Activated T-cell treated with anti-CD3 and anti-CD28 coated beads for 48 hours (primary cell): ENCODE results near the gene DNHD1.

ENCODE experiments used
- DNase-seq: peaks from one replicate; pipeline ENCODE4 v3.0.0-alpha.2; 2020; ENCODE audit warnings: low read depth

The DNHD1 gene

DNA sequence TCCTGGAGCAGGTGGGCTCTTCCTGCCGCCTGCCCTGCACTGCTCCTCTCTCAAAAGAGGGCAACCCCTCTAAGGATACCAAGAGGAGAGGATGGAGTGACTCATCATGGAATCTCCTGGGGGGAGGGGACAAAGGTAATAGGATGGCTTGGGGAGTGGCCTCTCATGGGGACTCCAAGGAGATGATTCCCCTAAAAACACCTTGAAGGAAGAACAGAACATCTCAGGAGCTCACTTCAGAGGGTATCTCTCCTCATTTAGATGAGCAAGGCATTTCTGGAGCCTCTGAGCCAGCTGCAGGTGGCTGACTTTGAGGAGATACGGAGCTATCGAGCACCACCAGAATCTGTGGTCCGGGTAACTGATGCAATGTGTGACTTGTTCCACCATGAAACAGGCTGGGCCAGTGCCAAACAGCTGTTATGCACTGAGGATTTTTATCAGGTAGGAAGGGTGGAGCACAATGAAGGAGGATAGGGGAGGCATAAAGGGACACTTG is 66.1 kb downstream of the DNHD1 start:
- DNase-seq, result no peak

- DNase-seq, result no peak
Measured at GRCh38 chr11:6563667-6564066, 66.6 kb downstream of the DNHD1 start.

GRCh38 chr11:6565325-6565724 is 68.2 kb downstream of the DNHD1 start:
- no peak for DNase-seq

- DNase-seq, result no peak
Measured at GRCh38 chr11:6565988-6566703, 69.1 kb downstream of the DNHD1 start.

GRCh38 chr11:6566704-6567370 is 69.8 kb downstream of the DNHD1 start:
- no peak for DNase-seq

DNA sequence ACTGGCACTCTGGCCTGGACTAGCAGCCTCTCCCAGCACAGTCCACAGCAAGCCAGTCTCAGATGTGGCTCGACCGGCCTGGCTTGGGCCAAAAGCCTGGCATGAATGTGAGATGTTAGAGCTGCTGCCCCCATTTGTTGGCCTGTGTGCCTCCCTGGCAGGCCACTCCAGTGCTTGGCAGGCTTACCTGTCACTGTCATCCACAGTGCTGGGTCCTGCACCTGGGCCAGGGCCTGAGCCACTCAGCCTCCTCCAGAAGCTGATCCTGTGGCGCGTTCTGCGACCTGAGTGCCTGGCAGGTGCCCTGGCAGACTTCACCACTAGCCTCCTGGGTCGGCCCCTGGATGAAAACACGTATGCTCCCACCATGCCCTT is 70.3 kb downstream of the DNHD1 start:
- DNase-seq, result no peak

- no peak for DNase-seq
Measured at GRCh38 chr11:6568191-6568918, 71.3 kb downstream of the DNHD1 start.

DNA sequence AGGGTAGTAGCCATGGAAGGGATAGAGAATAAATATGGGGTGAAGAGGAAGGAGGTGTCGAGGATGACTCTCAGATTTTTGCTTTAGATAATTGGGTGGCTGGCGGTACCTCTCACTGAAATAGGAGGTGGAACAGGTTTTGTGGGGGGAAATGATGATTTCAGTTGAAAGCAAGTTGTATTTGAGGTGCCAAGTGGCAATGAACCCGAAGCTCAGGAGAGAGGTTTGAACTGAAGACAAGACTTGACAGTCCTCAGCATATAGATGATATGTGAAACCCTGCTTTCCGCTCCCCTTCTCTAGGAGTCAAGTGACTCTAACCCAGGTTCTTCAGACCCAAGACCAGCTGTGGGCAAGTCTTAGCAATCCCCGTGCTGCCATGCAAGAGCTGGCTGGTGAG is 72.6 kb downstream of the DNHD1 start:
- no peak for DNase-seq

- DNase-seq, result no peak
Measured at GRCh38 chr11:6570691-6571427, 73.8 kb downstream of the DNHD1 start.

DNA sequence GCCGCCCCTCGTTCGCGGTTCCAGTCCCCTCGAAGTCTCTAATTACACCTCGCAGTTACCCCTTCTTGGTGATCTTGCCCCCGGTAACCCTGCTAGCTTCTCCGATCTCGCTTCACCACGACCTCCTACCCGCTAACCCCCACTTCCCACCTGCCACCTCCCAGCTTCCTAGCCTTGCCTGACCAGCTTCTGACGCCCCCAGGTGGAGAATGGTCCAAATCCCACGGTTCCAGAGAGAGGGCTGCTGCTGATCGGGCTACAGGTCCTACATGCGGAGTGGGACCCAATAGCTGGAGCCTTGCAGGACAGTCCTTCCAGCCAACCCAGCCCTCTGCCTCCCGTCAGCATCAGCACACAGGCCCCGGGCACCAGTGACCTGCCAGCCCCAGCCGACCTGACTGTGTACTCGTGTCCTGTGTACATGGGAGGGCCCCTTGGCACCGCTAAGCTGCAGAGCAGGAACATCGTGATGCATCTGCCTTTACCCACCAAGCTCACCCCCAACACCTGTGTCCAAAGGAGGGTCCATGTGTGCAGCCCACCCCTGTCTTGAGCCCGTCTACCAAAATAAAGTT is 74.4 kb downstream of the DNHD1 start:
- DNase-seq, result no peak

- no peak for DNase-seq
Measured at GRCh38 chr11:6572215-6572614, 75.1 kb downstream of the DNHD1 start.

DNA sequence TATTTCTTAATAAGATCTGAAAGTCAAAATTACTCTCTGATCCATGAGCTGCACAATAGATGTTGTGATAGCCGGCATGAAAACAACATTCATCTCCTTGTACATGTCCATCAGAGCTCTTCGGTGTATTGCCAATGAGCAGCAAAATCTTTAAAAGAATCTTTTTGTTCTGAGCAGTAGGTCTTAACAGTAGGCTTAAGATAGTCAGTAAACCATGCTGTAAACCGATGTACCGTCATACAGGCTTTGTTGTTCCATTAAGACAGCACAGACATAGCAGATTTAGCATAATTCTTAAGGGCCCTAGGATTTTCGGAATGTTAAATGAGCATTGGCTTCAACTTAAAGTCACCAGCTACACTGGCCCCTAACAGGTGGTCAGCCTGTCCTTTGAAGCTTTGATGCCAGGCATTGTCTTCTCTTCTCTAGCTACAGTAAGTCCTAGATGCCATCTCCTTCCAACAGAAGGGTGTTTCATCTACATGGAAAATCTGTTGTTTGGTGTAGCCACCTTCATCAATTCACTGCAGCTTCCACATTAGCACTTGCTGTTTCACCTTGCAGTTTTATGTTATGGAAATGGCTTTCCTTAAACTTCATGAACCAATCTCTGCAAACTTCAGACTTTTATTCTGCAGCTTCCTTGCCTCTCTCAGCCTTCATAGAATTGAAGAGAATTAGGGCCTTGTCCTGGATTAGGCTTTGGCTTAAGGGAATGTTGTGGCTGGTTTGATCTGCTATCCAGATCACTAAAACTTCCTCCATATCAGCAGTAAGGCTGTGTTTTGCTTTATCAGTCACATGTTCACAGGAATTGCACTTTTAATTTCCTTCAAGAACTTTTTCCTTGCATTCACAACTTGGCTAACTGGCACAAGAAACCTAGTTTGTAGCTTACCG is 78.0 kb downstream of the DNHD1 start:
- DNase-seq, result no peak

DNA sequence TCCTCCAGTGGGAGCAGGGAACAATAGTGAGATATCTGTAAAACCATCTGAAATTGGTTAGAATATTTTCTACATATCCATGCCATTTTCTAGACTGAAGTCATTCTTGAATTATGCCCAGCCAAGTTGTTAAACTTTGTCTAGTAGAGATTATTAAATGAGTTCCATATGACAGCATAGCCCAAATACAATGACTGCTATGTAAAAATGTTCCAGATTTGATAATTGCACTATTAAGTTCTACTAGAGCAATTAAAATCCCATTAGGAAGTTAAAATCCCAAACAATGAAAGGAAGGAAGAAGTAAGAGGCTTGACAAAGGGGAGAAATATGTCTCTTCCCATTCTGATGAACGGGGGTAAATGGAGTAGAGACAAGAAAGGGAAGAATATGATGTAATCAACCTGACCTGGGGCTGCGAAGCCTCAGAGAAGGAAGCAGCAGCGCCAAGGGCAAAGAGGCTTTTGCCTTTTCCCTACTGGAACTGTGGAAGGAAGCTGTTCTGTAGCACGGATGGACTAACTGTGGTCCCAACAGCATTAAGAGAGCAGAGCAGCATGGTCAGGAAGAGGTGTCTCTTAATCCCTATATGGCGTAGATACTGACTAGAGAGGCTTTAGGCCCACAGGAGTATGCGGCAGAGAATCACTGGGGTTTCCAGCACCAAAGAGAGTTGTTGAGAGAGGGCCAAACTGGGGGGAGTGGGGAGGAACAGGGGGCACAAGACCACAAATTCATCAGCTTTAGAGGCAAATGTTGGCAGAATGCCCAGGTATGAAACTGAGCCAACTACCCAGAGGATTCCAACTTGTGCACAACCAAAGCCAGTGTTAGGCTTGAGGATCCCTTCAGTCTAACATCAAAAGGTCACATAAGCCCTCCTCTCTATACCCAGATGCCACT is 79.6 kb downstream of the DNHD1 start:
- no peak for DNase-seq

- DNase-seq, result no peak
Measured at GRCh38 chr11:6578134-6578533, 81.1 kb downstream of the DNHD1 start.

DNA sequence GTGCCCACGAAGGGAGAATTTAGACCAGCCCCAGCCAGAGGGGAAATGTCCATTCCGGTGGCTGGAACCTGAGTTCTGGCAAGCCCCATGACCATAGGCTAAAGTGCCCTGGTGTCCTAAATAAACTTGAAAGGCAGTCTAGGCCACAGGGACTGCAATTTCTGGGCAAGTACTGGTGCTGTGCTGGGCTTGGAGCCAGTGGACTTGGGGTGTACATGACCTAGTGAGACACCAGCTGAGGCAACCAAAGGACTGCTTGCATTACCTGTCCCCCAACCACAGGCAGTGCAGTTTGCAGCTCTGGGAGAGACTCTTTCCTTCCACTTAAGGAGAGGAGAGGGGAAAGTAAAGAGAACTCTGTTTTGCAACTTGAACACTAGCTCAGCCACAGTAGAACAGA is 82.6 kb downstream of the DNHD1 start:
- no peak for DNase-seq

- no peak for DNase-seq
Measured at GRCh38 chr11:6583584-6583983, 86.5 kb downstream of the DNHD1 start.

DNA sequence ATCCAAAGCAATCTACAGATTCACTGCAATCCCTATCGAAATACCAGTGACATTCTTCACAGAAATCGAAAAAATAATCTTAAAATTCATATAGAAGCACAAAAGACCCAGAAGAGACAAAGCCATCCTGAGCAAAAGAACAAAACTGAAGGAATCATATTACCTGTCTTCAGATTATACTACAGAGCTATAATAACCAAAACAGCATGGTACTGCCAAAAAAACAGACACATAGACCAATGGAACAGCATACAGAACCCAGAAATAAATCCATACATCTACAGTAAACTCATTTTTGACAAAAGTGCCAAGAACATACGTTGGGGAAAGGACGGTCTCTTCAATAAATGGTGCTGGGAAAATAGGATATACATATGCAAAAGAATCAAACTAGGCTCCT is 87.4 kb downstream of the DNHD1 start:
- DNase-seq, result no peak

DNA sequence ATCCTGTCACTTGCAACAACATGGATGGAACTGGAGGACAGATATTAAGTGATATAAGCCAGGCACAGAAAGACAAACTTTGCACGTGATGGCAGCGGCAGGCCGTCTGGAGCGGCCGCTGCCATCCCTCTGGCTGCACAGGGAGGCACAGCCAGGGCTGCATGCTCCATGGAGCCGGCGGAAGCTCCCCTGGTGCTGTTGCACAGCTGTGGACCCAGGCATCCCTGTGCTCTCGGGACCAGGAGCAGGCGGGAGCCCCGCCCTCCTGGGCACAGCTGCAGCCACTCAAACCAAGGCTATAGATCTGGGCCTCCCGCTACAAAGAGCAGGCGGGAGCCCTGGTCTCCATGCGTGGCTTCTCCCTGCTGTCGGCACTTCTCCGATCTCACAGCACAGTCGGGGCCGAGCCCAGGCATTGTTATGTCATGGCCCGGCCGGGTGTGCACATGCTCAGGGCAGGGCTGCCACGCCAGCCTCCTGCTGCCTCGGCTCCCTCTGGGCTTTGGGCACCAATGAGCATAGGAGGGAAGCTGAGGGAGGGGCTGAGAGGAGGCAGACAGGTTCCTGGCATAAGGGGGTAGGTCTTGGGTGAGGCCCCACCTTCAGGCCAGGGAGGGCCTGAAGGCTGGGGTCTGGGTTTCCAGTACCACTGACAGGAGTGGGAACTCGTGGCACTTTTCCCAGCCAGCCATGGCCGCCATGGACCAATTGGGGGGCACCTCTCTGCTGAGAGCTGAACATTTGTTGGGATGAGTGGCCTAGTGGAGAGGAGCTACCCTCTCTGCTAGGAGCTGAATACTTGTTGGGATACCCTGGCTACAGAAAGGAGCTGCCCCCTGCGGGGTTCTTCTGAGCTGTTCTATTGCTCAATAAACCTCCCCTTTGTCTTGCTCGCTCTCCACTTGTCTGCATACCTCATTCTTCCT is 89.6 kb downstream of the DNHD1 start:
- no peak for DNase-seq
